GM21515 (cell line): Measurements from ENCODE around the gene RBMY1E.
"Not testable (repeated sequence)": the region's sequence is repeated elsewhere in the genome, so short reads cannot be mapped to it uniquely, and the experiment has no call there.

Experiments used
- ATAC-seq: cut with Tn5 transposase; IDR thresholded peaks from one replicate; pipeline ENCODE4 v1.9.1; 2021; ENCODE audit not compliant: unreplicated experiment

Gene RBMY1E

DNA sequence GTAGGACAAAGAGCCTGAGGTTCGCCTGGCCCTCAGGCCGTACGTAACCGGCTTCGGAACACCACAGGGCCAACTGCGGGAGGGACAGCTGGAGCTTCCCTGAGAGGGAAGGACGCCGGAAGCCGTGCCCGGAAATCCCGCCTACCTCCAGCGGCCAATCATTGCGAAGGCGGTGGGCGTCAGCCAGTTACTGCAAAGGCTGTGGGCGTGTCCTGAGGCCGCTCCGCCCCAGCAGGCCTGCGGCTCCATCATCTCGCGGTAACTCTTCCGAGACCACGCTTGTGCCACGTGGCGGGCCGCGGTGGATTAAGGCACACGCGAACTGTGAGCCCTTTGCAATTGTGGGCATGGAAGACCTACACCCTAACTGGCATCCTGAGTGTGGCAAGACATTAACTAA lies at the start of gene RBMY1E:
Gene RBMY1E (minus strand): TSS at position 101 of the 400 bp plus-strand sequence. CDS start 1,978 bp downstream, outside the sequence.
- ATAC-seq, result not testable (repeated sequence)

DNA sequence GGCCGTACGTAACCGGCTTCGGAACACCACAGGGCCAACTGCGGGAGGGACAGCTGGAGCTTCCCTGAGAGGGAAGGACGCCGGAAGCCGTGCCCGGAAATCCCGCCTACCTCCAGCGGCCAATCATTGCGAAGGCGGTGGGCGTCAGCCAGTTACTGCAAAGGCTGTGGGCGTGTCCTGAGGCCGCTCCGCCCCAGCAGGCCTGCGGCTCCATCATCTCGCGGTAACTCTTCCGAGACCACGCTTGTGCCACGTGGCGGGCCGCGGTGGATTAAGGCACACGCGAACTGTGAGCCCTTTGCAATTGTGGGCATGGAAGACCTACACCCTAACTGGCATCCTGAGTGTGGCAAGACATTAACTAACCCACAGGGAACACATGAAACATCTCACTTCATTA lies 23.4 kb downstream of the RBMY1E start, which contains the start of gene RBMY1D:
Gene RBMY1D (minus strand): TSS at position 101 of the 400 bp plus-strand sequence. CDS start 2,013 bp downstream, outside the sequence.
- ATAC-seq, result not testable (repeated sequence)

DNA sequence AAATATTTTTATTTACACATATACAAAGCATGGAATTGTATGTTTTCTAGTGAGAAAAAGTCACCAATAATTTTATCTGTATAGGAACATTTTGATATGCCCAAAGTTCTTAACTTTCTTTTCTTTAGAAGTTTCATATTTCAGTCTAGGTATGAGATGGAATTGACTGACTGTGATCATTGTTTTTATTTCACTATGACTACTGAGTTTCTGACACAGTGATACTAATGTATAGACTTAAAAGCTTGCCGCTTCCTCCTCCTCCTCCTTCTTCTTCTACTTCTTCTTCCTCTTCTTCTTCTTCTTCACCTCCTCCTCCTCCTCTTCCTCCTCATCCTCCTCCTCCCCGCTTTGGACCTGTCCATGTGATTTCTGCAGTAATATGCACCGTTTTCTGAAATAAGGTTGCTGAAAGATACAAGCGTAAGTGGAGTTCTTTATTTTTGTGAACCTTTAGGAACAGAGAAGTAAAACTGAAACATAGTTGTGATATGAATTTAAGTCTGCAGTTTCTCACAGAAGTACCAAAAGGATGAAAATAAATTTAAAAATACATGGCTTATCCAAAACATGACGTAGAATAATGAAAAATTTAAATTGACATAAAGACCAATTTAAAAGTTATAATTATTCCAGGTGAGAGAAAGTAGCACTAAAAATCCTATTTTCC lies 48.3 kb downstream of the RBMY1E start:
- ATAC-seq, result peak; percentile 87
